Activated CD8-positive, alpha-beta T cell treated with anti-CD3 and anti-CD28 coated beads for 36 hours (primary cell): ENCODE results near the gene TTC28. TPM values are rescaled to one million over a fixed set of nuclear protein-coding genes. Genes with fewer than 3 reads are reported as not detected.

ENCODE experiments used
- ATAC-seq: fragments of 200-7000 bp; cut with Tn5 transposase; one replicate; pipeline ENCODE4 v1.10.0; 2021; ENCODE audit warnings: mild to moderate bottlenecking, moderate library complexity
- CTCF ChIA-PET: fragments of 350-600 bp; sonication (Branson Sonifier 250); formaldehyde crosslinking; loops from one replicate; lab custom pipeline; 2021; ENCODE audit warnings: antibody characterized with exemption; lab: Charles Lee
- POLR2A ChIA-PET: fragments of 350-600 bp; sonication (Branson Sonifier 250); formaldehyde crosslinking; loops from one replicate; lab custom pipeline; 2021; ENCODE audit warnings: antibody characterized with exemption; lab: Charles Lee
- DNase-seq: peaks from one replicate; pipeline ENCODE4 v3.0.0-alpha.2; 2020
- H3K27ac Mint-ChIP-seq: one replicate; pipeline ENCODE4 v1.8.0; 2021; ENCODE audit warnings: mild to moderate bottlenecking, mixed read lengths
- H3K27me3 Mint-ChIP-seq: one replicate; pipeline ENCODE4 v1.8.0; 2021; ENCODE audit warnings: mixed read lengths
- H3K36me3 Mint-ChIP-seq: one replicate; pipeline ENCODE4 v1.8.0; 2021; ENCODE audit warnings: low read depth, mixed read lengths
- H3K4me1 Mint-ChIP-seq: one replicate; pipeline ENCODE4 v1.8.0; 2021; ENCODE audit warnings: low read depth, mixed read lengths
- H3K4me3 Mint-ChIP-seq: one replicate; pipeline ENCODE4 v1.8.0; 2021; ENCODE audit warnings: mild to moderate bottlenecking, moderate library complexity, mixed read lengths
- H3K9me3 Mint-ChIP-seq: one replicate; pipeline ENCODE4 v1.8.0; 2021; ENCODE audit warnings: mixed read lengths
- CTCF ChIP-seq: fragments of 200-600 bp; IDR thresholded peaks from one replicate; pipeline ENCODE4 v1.8.0; 2022; ENCODE audit warnings: antibody characterized with exemption, mild to moderate bottlenecking
- intact Hi-C: fragments of 100-400 bp; cut with micrococcal nuclease; formaldehyde crosslinking; loops from one replicate; pipeline ENCODE4 v1.10.0; 2022
- total RNA-seq, 2 experiments: library from RNA; stranded (reverse); gene quantifications; one replicate each; pipeline ENCODE4 v1.2.3, GENCODE V29; 2021

The TTC28 gene
- total RNA-seq, 2 experiments from 2014 or later: 0.58 to 1.9 TPM

- H3K36me3 Mint-ChIP-seq: no peaks in the 10 kb centered on the region
- no peaks in the 10 kb centered on the region for H3K27me3 Mint-ChIP-seq
- no peak overlapping the region for H3K4me3 Mint-ChIP-seq
- TF ChIP-seq CTCF: no peak
- CTCF ChIA-PET: interaction anchor here (0.9 to 1.5 kb wide), 2 partner anchors 10 to 60 kb away, joined by 3 to 4 read pairs; no protein-coding TSS in a partner anchor
- H3K27ac Mint-ChIP-seq: no peak overlapping the region
- intact Hi-C loops: no loop called here
- no peaks in the 10 kb centered on the region for H3K4me1 Mint-ChIP-seq
- POLR2A ChIA-PET: no interaction called here
- no peaks in the 10 kb centered on the region for H3K9me3 Mint-ChIP-seq
- ATAC-seq (no peak), DNase-seq (no peak)
These were observed 567.0 kb downstream of the TTC28 start for GRCh38 chr22:28112548-28113043.

- intact Hi-C loops: no loop called here
- POLR2A ChIA-PET: no interaction called here
- ATAC-seq: no peak
- Mint-ChIP-seq H3K27me3 (no peaks in the 10 kb centered on the region), H3K4me3 (no peak overlapping the region), H3K4me1 (no peaks in the 10 kb centered on the region), H3K27ac (no peak overlapping the region), H3K9me3 (no peaks in the 10 kb centered on the region), H3K36me3 (no peaks in the 10 kb centered on the region)
- DNase-seq: no peak
- CTCF ChIA-PET: interaction anchor here (1.5 kb wide), 1 partner anchor 60 kb away, joined by 4 read pairs; no protein-coding TSS in a partner anchor
- TF ChIP-seq CTCF: no peak
These were observed 567.5 kb downstream of the TTC28 start for GRCh38 chr22:28112190-28112544.

DNA sequence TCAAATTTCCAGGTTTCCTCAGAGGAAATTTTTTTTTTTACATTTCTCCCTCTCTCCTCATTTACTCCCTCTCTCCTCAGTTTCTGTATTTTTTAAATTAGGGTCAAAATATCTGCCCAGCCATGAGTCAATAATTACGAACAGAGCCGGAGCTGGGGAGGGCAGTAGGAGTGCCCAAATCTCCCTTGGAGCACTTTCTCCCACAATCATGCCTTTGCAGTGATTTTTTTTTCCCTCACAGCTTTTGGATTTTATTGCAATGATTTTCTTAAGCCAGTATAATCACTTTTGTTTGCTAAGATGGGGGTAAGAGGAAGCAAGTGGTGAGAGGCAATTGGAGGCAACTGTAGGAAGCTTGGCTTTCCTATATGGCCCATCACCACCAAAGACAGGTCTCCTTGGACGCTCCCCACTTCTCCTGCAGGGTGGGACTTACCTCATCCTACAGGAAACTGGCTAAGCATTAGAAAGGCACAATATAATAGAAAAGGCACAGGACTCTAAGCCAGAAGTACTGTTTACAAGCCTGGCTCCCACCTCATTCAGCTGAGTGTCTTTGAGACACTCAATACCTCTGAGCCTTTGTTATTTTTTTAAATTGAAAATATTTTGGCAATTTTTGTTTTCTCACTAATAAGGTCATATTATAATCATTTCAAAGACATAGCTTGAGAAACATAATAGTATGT, 568.0 kb downstream of the TTC28 start:
- POLR2A ChIA-PET: no interaction called here
- intact Hi-C loops: no loop called here
- ATAC-seq: no peak

GRCh38 chr22:28108851-28109250, 570.8 kb downstream of the TTC28 start:
- no peaks in the 10 kb centered on the region for H3K4me1 Mint-ChIP-seq
- CTCF ChIA-PET: interaction anchor here (0.6 kb wide), 1 partner anchor 89 kb away, joined by 3 read pairs; no protein-coding TSS in a partner anchor

More for the DNA sequence above, 568.0 kb downstream of the TTC28 start:
- no peak for TF ChIP-seq CTCF
- CTCF ChIA-PET: interaction anchor here (1.5 kb wide), 1 partner anchor 59 kb away, joined by 4 read pairs; no protein-coding TSS in a partner anchor
- no peak for DNase-seq
- no peaks in the 10 kb centered on the region for H3K4me1 Mint-ChIP-seq
- H3K27ac Mint-ChIP-seq: no peak overlapping the region
- H3K9me3 Mint-ChIP-seq: no peaks in the 10 kb centered on the region
- no peak overlapping the region for H3K4me3 Mint-ChIP-seq
- H3K36me3 Mint-ChIP-seq: no peaks in the 10 kb centered on the region
- no peaks in the 10 kb centered on the region for H3K27me3 Mint-ChIP-seq

More at GRCh38 chr22:28108851-28109250, 570.8 kb downstream of the TTC28 start:
- intact Hi-C loops: no loop called here
- POLR2A ChIA-PET: no interaction called here
- DNase-seq (no peak), ATAC-seq (no peak)
- Mint-ChIP-seq H3K36me3 (no peaks in the 10 kb centered on the region), H3K4me3 (no peak overlapping the region), H3K9me3 (no peaks in the 10 kb centered on the region), H3K27ac (no peak overlapping the region), H3K27me3 (no peaks in the 10 kb centered on the region)
- no peak for TF ChIP-seq CTCF
